Pancreas (tissue), 10 donors: ENCODE data around the gene EMC10. TPM values are rescaled to one million over a fixed set of nuclear protein-coding genes. Genes with fewer than 3 reads are reported as not detected.
A peak's percentile ranks its signal among the peaks of the same experiment; 100 is the strongest.

Experiments used
- ATAC-seq, 4 donors: fragments of 200-7000 bp; cut with Tn5 transposase; one replicate each; pipeline versions ENCODE4 v1.8.0 to v1.9.1; 2020; ENCODE audit warnings: mild to moderate bottlenecking in 4 of 4, moderate library complexity in 4 of 4
- DNase-seq, 6 donors: peaks; one replicate each; pipeline ENCODE4 v3.0.0-alpha.2; 2020
- FAIRE-seq: peaks from 2 replicates; lab custom pipeline; 2012; peaks lifted over from hg19 to GRCh38; lab: Jason Lieb, UNC
- H3K27ac ChIP-seq, 4 donors: fragments of 200-600 bp; sonication (generic); 1 replicate in 3 of 4; 2 replicates in 1 of 4; pipeline versions ENCODE4 v1.5.0 to v1.8.0; 2020
- H3K27me3 ChIP-seq, 4 donors: fragments of 200-600 bp; one replicate each; pipeline ENCODE4 v1.8.0; 2021
- H3K36me3 ChIP-seq, 3 donors: fragments of 200-600 bp; sonication (generic) in 1 of 3; one replicate each; pipeline versions ENCODE4 v1.5.0 to v1.8.0; 2020 to 2021
- H3K4me1 ChIP-seq, 3 donors: fragments of 200-600 bp; one replicate each; pipeline ENCODE4 v1.8.0; 2021
- H3K4me3 ChIP-seq, 4 donors: fragments of 200-600 bp; sonication (generic) in 2 of 4; one replicate each; pipeline versions ENCODE4 v1.5.0 to v1.8.0; 2020 to 2021
- H3K9me3 ChIP-seq, 4 donors: fragments of 200-600 bp; one replicate each; pipeline ENCODE4 v1.8.0; 2021
- WGBS, 2 donors: extraction: QIAGEN DNeasy Blood & Tissue Kit; methylation state at CpG; one replicate each; pipeline ENCODE4 v1.1.7; 2013; 5-methylcytosine and 5-hydroxymethylcytosine counted together
- intact Hi-C, 3 donors: fragments of 100-400 bp; cut with DNase I; formaldehyde crosslinking; loops; one replicate each; pipeline versions ENCODE4 v1.11.1 to v1.14.2; 2022
- polyA plus RNA-seq, 2 donors: library from polyadenylated mRNA; stranded (reverse); fragments of 200-250 nt; gene quantifications; one replicate each; pipeline ENCODE4 v1.2.3, GENCODE V29; 2013
- total RNA-seq, 6 donors: library from RNA; stranded (reverse); fragmentation: NEBNext Ultra II Directional in 4 of 6; extraction: Animal tissue kit (Norgen Biotek cat#: 25700) in 4 of 6; gene quantifications; one replicate each; pipeline versions ENCODE4 v1.2.1 to v1.2.4, GENCODE V29; 2021 to 2023
- TF ChIP-seq, protein P1 (sequence below), 4 donors: fragments of 200-600 bp; sonication (generic) in 3 of 4; IDR thresholded peaks; one replicate each; pipeline versions ENCODE4 v1.5.0 to v1.8.0; 2021; ENCODE audit warnings: antibody characterized with exemption in 4 of 4
- donor health status: healthy with polysubstance abuse.
- donor health status: DM: no; HTN: no; CAD: no; lungs with moderate emphysema.
- donor health status: DM: no; HTN: no; CAD: no.
- donor health status: control.
- donor health status: control.
- donor health status: Bipolar disorder and iron deficiency.
- donor health status: DM: yes; HTN: yes; CAD: no.
- donor health status: DM: no; HTN: no; CAD: no.
- donor health status: DM: no; HTN: no; CAD: no.
- donor health status: DM: yes; HTN: yes; CAD: no.

EMC10 gene
- total and polyA plus RNA-seq, 8 donors = 34.7 to 160 (median 69.9) TPM

GRCh38 chr19:50498219-50499056 is 22.1 kb downstream of the EMC10 start:
- no peaks in the 10 kb centered on the region for H3K9me3 ChIP-seq
- H3K4me3 ChIP-seq = no peak overlapping the region
- no peak for ATAC-seq
- 79 to 83% methylated on average over 10 to 11 of the region's 11 CpGs for WGBS, 2 donors
- intact Hi-C loops = no loop called here
- H3K36me3 ChIP-seq = no peaks in the 10 kb centered on the region
- no peak for FAIRE-seq
- DNase-seq = no peak
- H3K27ac ChIP-seq = no peak overlapping the region
- H3K27me3 ChIP-seq = no peaks in the 10 kb centered on the region
- TF ChIP-seq, protein P1, sequence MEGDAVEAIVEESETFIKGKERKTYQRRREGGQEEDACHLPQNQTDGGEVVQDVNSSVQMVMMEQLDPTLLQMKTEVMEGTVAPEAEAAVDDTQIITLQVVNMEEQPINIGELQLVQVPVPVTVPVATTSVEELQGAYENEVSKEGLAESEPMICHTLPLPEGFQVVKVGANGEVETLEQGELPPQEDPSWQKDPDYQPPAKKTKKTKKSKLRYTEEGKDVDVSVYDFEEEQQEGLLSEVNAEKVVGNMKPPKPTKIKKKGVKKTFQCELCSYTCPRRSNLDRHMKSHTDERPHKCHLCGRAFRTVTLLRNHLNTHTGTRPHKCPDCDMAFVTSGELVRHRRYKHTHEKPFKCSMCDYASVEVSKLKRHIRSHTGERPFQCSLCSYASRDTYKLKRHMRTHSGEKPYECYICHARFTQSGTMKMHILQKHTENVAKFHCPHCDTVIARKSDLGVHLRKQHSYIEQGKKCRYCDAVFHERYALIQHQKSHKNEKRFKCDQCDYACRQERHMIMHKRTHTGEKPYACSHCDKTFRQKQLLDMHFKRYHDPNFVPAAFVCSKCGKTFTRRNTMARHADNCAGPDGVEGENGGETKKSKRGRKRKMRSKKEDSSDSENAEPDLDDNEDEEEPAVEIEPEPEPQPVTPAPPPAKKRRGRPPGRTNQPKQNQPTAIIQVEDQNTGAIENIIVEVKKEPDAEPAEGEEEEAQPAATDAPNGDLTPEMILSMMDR (IDR thresholded peaks at IDR 0.05) = no peak
- H3K4me1 ChIP-seq = no peaks in the 10 kb centered on the region

DNA sequence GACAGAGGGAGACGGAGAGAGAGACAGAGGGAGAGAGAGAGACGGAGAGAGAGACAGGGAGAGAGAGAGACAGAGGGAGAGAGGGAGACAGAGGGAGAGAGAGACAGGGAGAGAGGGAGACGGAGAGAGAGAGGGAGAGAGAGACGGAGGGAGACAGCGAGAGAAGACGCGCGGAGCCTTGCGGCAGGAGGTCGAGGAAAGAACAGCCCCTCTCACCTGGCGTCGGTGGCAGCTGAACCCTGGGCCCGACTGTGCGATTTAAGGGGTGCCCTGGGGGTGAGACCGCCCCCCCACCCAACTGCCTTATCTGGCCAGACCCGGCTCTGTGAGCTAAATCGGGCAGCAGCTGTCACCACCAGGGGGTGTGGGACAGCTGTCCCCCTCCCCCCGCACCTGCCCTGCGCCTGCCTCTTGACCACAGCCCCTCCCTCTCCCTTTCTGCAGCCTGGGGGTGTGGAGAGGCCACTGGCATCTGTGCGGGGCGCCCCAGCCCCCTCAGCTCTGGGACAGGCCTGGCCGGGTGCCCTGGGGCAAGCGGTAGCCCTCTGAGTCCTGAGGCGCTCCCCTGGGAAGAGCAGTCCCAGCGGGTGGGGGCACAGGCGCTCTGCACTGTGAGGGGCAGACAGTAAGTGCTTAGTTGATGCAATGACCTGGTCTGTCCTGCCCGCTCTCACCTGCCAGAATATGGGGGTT is 23.9 kb downstream of the EMC10 start:
- FAIRE-seq = no peak

DNA sequence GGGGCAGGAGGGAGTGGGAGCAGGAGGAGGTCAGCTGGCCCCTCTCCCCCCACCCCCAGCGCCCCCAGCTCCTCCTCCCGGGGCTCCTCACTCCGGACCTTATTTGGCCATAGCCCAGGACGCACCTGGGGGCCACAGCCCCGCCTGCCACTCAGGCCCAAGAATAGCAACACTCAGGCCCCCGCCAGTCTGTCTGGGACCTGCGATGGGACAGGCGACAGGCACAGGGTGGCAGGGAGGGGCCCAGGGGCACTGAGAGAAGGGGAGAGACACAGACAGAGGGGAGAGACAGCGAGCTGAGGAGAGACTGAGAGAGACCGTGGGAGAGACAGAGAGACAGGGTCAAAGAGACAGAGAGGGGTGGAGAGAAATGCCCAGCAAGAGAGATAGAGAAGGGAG is 24.4 kb downstream of the EMC10 start:
- no peak overlapping the region for H3K4me3 ChIP-seq
- 63 to 74% methylated on average over 8 to 10 of the region's 10 CpGs for WGBS, 2 donors
- H3K36me3 ChIP-seq = no peaks in the 10 kb centered on the region
- DNase-seq = peak in 1 of 6 donors; percentile 54
- H3K27ac ChIP-seq = no peak overlapping the region
- intact Hi-C loops = no loop called here
- no peaks in the 10 kb centered on the region for H3K27me3 ChIP-seq
- no peak for FAIRE-seq
- H3K9me3 ChIP-seq = no peaks in the 10 kb centered on the region
- H3K4me1 ChIP-seq = no peaks in the 10 kb centered on the region
- TF ChIP-seq, protein P1 (IDR thresholded peaks at IDR 0.05) = no peak
- ATAC-seq = no peak

More for the DNA sequence above, 23.9 kb downstream of the EMC10 start:
- no peaks in the 10 kb centered on the region for H3K27me3 ChIP-seq
- H3K27ac ChIP-seq = no peak overlapping the region
- H3K36me3 ChIP-seq = no peaks in the 10 kb centered on the region
- peak in 1 of 6 donors; percentile 69 for DNase-seq
- WGBS, 2 donors = 47 to 59% methylated on average over 27 of the region's 27 CpGs
- H3K4me3 ChIP-seq = no peak overlapping the region
- TF ChIP-seq, protein P1 (IDR thresholded peaks at IDR 0.05) = no peak
- no peaks in the 10 kb centered on the region for H3K4me1 ChIP-seq
- ATAC-seq = peak; percentile 13 to 42 (median 26)
- intact Hi-C loops = no loop called here
- no peaks in the 10 kb centered on the region for H3K9me3 ChIP-seq

- intact Hi-C loops = no loop called here
- Histone ChIP-seq H3K27me3 (no peaks in the 10 kb centered on the region), H3K36me3 (no peaks in the 10 kb centered on the region), H3K9me3 (no peaks in the 10 kb centered on the region), H3K27ac (no peak overlapping the region), H3K4me1 (no peaks in the 10 kb centered on the region), H3K4me3 (no peak overlapping the region)
- DNase-seq (peak in 1 of 6 donors; percentile 53), FAIRE-seq (no peak), ATAC-seq (no peak)
- TF ChIP-seq, protein P1 (IDR thresholded peaks at IDR 0.05) = no peak
- WGBS, 2 donors = 73 to 82% methylated on average over 10 to 12 of the region's 12 CpGs
Measured at GRCh38 chr19:50501186-50501567, 24.9 kb downstream of the EMC10 start.
